ENCODE results near the gene LMF1.

DNA sequence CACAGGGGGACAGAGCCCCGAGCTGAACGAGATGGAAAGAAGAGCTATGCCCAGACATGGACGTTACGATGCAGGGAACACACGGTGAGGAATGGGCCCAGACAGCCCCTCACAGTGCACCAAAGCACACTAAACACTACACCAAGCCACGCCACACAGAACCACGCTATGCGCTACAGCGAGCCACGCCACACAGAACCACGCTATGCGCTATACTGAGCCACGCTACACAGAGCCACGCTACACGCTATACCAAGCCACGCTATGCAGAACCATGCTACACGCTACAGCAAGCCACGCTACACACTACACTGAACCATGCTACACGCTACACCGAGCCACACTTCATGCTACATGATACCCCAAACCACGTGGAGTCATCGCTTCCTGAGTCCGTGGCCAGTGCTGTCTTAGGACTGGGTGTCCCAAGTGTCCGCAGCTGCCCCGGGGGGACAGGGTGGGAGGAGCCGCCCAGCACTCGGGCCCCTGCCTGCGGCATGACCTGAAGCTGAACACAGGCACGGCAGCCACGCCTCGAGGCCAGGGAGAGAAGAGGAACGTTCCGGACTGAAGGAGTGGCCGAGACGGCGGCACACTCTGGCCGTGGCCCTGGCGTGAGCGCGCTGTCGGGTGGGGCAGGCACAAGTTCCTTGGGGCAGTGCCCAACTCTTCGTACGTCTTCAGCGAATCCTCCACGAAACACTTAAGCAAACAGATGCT is 61.3 kb downstream of the LMF1 start:
- TF ChIP-seq CTCF (IDR thresholded peaks at IDR 0.05; ENCODE audit: low read depth, low read length, poor library complexity, severe bottlenecking): no peak
- no peak for TF ChIP-seq EZH2phosphoT487 (IDR thresholded peaks at IDR 0.05; ENCODE audit: borderline replicate concordance, low read length)

Measured in DOHH2 (cell line).